H9 (cell line): Measurements from ENCODE around the gene TBX19. TPM values are rescaled to one million over a fixed set of nuclear protein-coding genes. Genes with fewer than 3 reads are reported as not detected.

ENCODE experiments used
- DNase-seq: peaks from one replicate; pipeline ENCODE4 v3.0.0-alpha.2; 2017
- H2AFZ ChIP-seq: one replicate; pipeline ENCODE4 v1.6.1; 2013; ENCODE audit warnings: mild to moderate bottlenecking, low read length, control low read depth, moderate library complexity
- H2AK5ac ChIP-seq: 2 replicates; pipeline ENCODE4 v1.6.1; 2013; ENCODE audit warnings: low read length, control low read depth, mixed read lengths; ENCODE audit not compliant: insufficient read length
- H2BK120ac ChIP-seq: one replicate; pipeline ENCODE4 v1.6.1; 2013; ENCODE audit warnings: low read depth, mild to moderate bottlenecking, low read length, control low read depth, inconsistent platforms; ENCODE audit not compliant: poor library complexity, severe bottlenecking
- H2BK12ac ChIP-seq: 2 replicates; pipeline ENCODE4 v1.6.1; 2013; ENCODE audit warnings: low read length, control low read depth, mixed read lengths, low read depth; ENCODE audit not compliant: insufficient read length
- H2BK15ac ChIP-seq: 2 replicates; pipeline ENCODE4 v1.6.1; 2013; ENCODE audit warnings: low read depth, low read length, control low read depth
- H2BK20ac ChIP-seq: one replicate; pipeline ENCODE4 v1.6.1; 2013; ENCODE audit warnings: low read depth, mild to moderate bottlenecking, low read length, control low read depth, inconsistent platforms; ENCODE audit not compliant: poor library complexity, severe bottlenecking
- H2BK5ac ChIP-seq: 2 replicates; pipeline ENCODE4 v1.6.1; 2013; ENCODE audit warnings: low read length, control low read depth, mixed read lengths; ENCODE audit not compliant: insufficient read length
- H3K14ac ChIP-seq: 2 replicates; pipeline ENCODE4 v1.6.1; 2013; ENCODE audit warnings: low read length, control low read depth; ENCODE audit not compliant: insufficient read depth
- H3K18ac ChIP-seq: 2 replicates; pipeline ENCODE4 v1.6.1; 2013; ENCODE audit warnings: low read depth, mild to moderate bottlenecking, mixed read lengths, low read length, control low read depth; ENCODE audit not compliant: insufficient read length
- H3K23ac ChIP-seq: 2 replicates; pipeline ENCODE4 v1.6.1; 2013; ENCODE audit warnings: low read length, control low read depth, mixed read lengths, low read depth; ENCODE audit not compliant: insufficient read length
- H3K23me2 ChIP-seq: 2 replicates; pipeline ENCODE4 v1.6.1; 2013; ENCODE audit warnings: low read depth, mild to moderate bottlenecking, mixed read lengths, low read length, control low read depth; ENCODE audit not compliant: insufficient read length, poor library complexity, severe bottlenecking
- H3K27ac ChIP-seq: 2 replicates; pipeline ENCODE4 v1.5.1; 2013; ENCODE audit warnings: low read length, control low read depth, mixed read lengths, low read depth; ENCODE audit not compliant: insufficient read length
- H3K27me3 ChIP-seq: 2 replicates; pipeline ENCODE4 v1.6.1; 2013; ENCODE audit warnings: low read length, control low read depth, inconsistent platforms; ENCODE audit not compliant: insufficient read depth
- H3K4ac ChIP-seq: 2 replicates; pipeline ENCODE4 v1.6.1; 2013; ENCODE audit warnings: low read depth, mild to moderate bottlenecking, control low read depth, inconsistent platforms, low read length, moderate library complexity
- H3K4me1 ChIP-seq: 2 replicates; pipeline ENCODE4 v1.6.1; 2013; ENCODE audit warnings: low read length, control low read depth, inconsistent platforms; ENCODE audit not compliant: insufficient read depth
- H3K4me2 ChIP-seq: 2 replicates; pipeline ENCODE4 v1.6.1; 2013; ENCODE audit warnings: low read length, control low read depth, mixed read lengths; ENCODE audit not compliant: insufficient read length, insufficient read depth
- H3K56ac ChIP-seq: 2 replicates; pipeline ENCODE4 v1.6.1; 2013; ENCODE audit warnings: low read depth, mild to moderate bottlenecking, mixed read lengths, low read length, control low read depth; ENCODE audit not compliant: insufficient read length
- H3K79me1 ChIP-seq: 2 replicates; pipeline ENCODE4 v1.6.1; 2013; ENCODE audit warnings: low read depth, mild to moderate bottlenecking, moderate library complexity, low read length, control low read depth, inconsistent platforms; ENCODE audit not compliant: insufficient read depth, poor library complexity, severe bottlenecking
- H3K79me2 ChIP-seq: 2 replicates; pipeline ENCODE4 v1.6.1; 2013; ENCODE audit warnings: low read length, control low read depth, inconsistent platforms; ENCODE audit not compliant: insufficient read depth
- H3K9ac ChIP-seq: 2 replicates; pipeline ENCODE4 v1.6.1; 2013; ENCODE audit warnings: low read length, control low read depth, mixed read lengths; ENCODE audit not compliant: insufficient read length; ENCODE audit errors: extremely low read depth
- H3K9me3 ChIP-seq: one replicate; pipeline ENCODE4 v1.6.1; 2013; ENCODE audit warnings: low read depth, low read length, inconsistent platforms; ENCODE audit not compliant: control insufficient read depth
- H3T11ph ChIP-seq: one replicate; pipeline ENCODE4 v1.6.1; 2013; ENCODE audit warnings: mild to moderate bottlenecking, low read length, control low read depth, inconsistent platforms
- H4K20me1 ChIP-seq: one replicate; pipeline ENCODE4 v1.6.1; 2013; ENCODE audit not compliant: control insufficient read depth, insufficient read length, insufficient read depth
- H4K5ac ChIP-seq: 2 replicates; pipeline ENCODE4 v1.6.1; 2013; ENCODE audit warnings: low read depth, mild to moderate bottlenecking, mixed read lengths, low read length, control low read depth; ENCODE audit not compliant: insufficient read length
- H4K8ac ChIP-seq: replicated peaks from 2 replicates; pipeline ENCODE4 v1.6.1; 2013; ENCODE audit warnings: low read length, control low read depth, mixed read lengths, low read depth; ENCODE audit not compliant: insufficient read length
- H4K91ac ChIP-seq: 2 replicates; pipeline ENCODE4 v1.6.1; 2013; ENCODE audit warnings: low read depth, mild to moderate bottlenecking, moderate library complexity, mixed read lengths, low read length, control low read depth; ENCODE audit not compliant: insufficient read length
- H3K27ac Mint-ChIP-seq, 3 experiments: 2 replicates in 2 of 3; 3 replicates in 1 of 3; pipeline ENCODE4 v1.8.0; 2020 to 2021; ENCODE audit warnings: mixed read lengths in 3 of 3, mild to moderate bottlenecking in 1 of 3, moderate library complexity in 1 of 3
- H3K27me3 Mint-ChIP-seq: 2 replicates; pipeline ENCODE4 v1.8.0; 2021; ENCODE audit warnings: low read depth, mild to moderate bottlenecking, moderate library complexity, mixed read lengths
- H3K36me3 Mint-ChIP-seq, 3 experiments: 2 replicates in 2 of 3; 3 replicates in 1 of 3; pipeline ENCODE4 v1.8.0; 2020 to 2021; ENCODE audit warnings: low read depth in 3 of 3, mixed read lengths in 3 of 3; ENCODE audit not compliant: insufficient read depth in 1 of 3
- H3K4me1 Mint-ChIP-seq, 2 experiments: 2 replicates each; pipeline ENCODE4 v1.8.0; 2020; ENCODE audit warnings: mixed read lengths in 2 of 2
- H3K4me3 Mint-ChIP-seq, 2 experiments: 2 replicates in 1 of 2; 3 replicates in 1 of 2; pipeline ENCODE4 v1.8.0; 2020 to 2021; ENCODE audit warnings: mild to moderate bottlenecking in 2 of 2, mixed read lengths in 2 of 2, moderate library complexity in 1 of 2
- H3K9me3 Mint-ChIP-seq, 2 experiments: 2 replicates in 1 of 2; 3 replicates in 1 of 2; pipeline ENCODE4 v1.8.0; 2020; ENCODE audit warnings: mild to moderate bottlenecking in 2 of 2, mixed read lengths in 2 of 2, moderate library complexity in 1 of 2
- WGBS: extraction: QIAGEN DNeasy Blood & Tissue Kit; methylation state at CpG from one replicate; pipeline ENCODE4 v1.1.7; 2013; ENCODE audit warnings: missing lambda C conversion rate, low lambda C conversion rate, mixed read lengths; ENCODE audit not compliant: insufficient read length; ENCODE audit errors: extremely low coverage; 5-methylcytosine and 5-hydroxymethylcytosine counted together
- total RNA-seq: library from RNA; stranded (reverse); gene quantifications from 2 replicates; pipeline ENCODE4 v1.2.1, GENCODE V29; 2021
- TF ChIP-seq, protein P1 (sequence below): fragments of 200-600 bp; sonication (generic); conservative IDR thresholded peaks from 3 replicates; pipeline ENCODE4 v1.8.0; 2021; ENCODE audit warnings: antibody characterized with exemption, mild to moderate bottlenecking

Gene TBX19
- total RNA-seq, 1 experiment from 2014 or later: 0.48 TPM

DNA sequence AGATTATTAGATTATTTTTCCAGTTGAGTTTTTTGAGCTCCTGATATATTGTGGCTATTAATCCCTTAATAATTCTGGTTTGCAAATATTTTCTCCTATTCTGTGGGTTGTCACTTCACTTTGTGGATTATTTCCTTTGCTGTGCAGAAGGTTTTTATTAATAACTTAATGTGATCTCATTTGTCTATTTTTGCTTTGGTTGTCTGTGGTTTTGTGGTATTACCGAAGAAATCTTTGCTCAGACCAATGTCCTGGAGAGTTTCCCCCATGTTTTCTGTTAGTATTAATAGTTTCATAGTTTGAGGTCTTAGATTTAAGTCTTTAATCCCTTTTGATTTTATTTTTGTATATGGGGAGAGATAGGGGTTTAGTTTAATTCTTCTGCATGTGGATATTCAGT, 7.1 kb upstream of the TBX19 start:
- H3K4ac ChIP-seq: no peak overlapping the region
- TF ChIP-seq, protein P1, sequence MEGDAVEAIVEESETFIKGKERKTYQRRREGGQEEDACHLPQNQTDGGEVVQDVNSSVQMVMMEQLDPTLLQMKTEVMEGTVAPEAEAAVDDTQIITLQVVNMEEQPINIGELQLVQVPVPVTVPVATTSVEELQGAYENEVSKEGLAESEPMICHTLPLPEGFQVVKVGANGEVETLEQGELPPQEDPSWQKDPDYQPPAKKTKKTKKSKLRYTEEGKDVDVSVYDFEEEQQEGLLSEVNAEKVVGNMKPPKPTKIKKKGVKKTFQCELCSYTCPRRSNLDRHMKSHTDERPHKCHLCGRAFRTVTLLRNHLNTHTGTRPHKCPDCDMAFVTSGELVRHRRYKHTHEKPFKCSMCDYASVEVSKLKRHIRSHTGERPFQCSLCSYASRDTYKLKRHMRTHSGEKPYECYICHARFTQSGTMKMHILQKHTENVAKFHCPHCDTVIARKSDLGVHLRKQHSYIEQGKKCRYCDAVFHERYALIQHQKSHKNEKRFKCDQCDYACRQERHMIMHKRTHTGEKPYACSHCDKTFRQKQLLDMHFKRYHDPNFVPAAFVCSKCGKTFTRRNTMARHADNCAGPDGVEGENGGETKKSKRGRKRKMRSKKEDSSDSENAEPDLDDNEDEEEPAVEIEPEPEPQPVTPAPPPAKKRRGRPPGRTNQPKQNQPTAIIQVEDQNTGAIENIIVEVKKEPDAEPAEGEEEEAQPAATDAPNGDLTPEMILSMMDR: no peak
- no peak overlapping the region for H3K27ac ChIP-seq
- H3K14ac ChIP-seq: no peak overlapping the region
- no peak overlapping the region for H3K56ac ChIP-seq
- H2BK5ac ChIP-seq: no peak overlapping the region
- no peak overlapping the region for H2BK12ac ChIP-seq
- H3K79me2 ChIP-seq: no peaks in the 10 kb centered on the region
- Mint-ChIP-seq H3K27ac (no peak overlapping the region), H3K36me3 (no peaks in the 10 kb centered on the region; a peak in 1 of 7 replicates), H3K27me3 (no peaks in the 10 kb centered on the region; the same call in 1 of the 2 replicates), H3K4me1 (peaks cover 3% of the 10 kb centered on the region in 2 experiments; a peak in 3 of 4 replicates), H3K9me3 (no peaks in the 10 kb centered on the region), H3K4me3 (no peak overlapping the region)
- no peak overlapping the region for H2BK120ac ChIP-seq
- H3K4me1 ChIP-seq: no peaks in the 10 kb centered on the region
- H3K79me1 ChIP-seq: no peaks in the 10 kb centered on the region
- no peaks in the 10 kb centered on the region for H4K20me1 ChIP-seq
- no peak overlapping the region for H4K91ac ChIP-seq
- H3K9ac ChIP-seq: no peak overlapping the region
- no peak overlapping the region for H3T11ph ChIP-seq
- no peak for DNase-seq
- no peak overlapping the region for H2BK15ac ChIP-seq
- no peak overlapping the region for H4K8ac ChIP-seq
- H3K23ac ChIP-seq: no peak overlapping the region
- H3K18ac ChIP-seq: no peak overlapping the region
- no peak overlapping the region for H4K5ac ChIP-seq
- no peak overlapping the region for H3K4me2 ChIP-seq
- H2BK20ac ChIP-seq: no peak overlapping the region
- H2AK5ac ChIP-seq: no peak overlapping the region
- H3K9me3 ChIP-seq: no peaks in the 10 kb centered on the region
- no peaks in the 10 kb centered on the region for H3K27me3 ChIP-seq
- no peaks in the 10 kb centered on the region for H3K23me2 ChIP-seq
- no CpG with 5 or more reads among the region's 1 CpG for WGBS
- H2AFZ ChIP-seq: no peak overlapping the region
